Measurements from ENCODE around the gene C2orf72.

GRCh38 chr2:231062776-231063175 is 25.5 kb downstream of the C2orf72 start:
- TF ChIP-seq CTCF (IDR thresholded peaks at IDR 0.05) (no peak), POLR2A (IDR thresholded peaks at IDR 0.05) (no peak)
